ENCODE measurements around the gene IWS1. TPM values are rescaled to one million over a fixed set of nuclear protein-coding genes. Genes with fewer than 3 reads are reported as not detected.

Gene IWS1
- total RNA-seq, 1 experiment from 2014 or later, result 46.6 TPM

DNA sequence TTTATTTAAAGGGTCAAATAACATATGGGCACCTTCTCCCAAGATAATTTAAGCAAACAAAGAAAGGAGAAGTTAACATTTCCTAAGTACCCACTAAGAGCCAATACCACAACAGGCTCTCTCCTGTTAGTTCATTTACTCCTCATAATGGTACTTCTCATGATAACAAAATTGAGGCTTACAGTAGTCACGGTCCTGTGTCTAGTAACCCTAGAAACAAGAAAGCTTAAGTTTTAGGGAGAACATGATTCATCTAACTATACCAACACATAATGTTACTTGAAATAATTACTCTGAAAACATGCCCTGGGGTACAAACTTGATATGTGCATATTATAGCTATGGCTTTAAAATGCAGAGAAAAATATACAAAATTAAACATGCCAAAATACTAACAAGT is 19.8 kb downstream of the IWS1 start:
- no peak overlapping the region for H3K4me3 ChIP-seq (replicated peaks in 1 of 2; ENCODE audit: low read depth in 1 of 2, low read length in 2 of 2)
- no peak for TF ChIP-seq ELF1 (IDR thresholded peaks at IDR 0.05; ENCODE audit: borderline replicate concordance, low read depth)
- TF ChIP-seq, protein P1, sequence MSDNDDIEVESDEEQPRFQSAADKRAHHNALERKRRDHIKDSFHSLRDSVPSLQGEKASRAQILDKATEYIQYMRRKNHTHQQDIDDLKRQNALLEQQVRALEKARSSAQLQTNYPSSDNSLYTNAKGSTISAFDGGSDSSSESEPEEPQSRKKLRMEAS (IDR thresholded peaks at IDR 0.05), result no peak
- TF ChIP-seq EZH2 (IDR thresholded peaks at IDR 0.05), result no peak
- TF ChIP-seq TCF7L2 (IDR thresholded peaks at IDR 0.05; ENCODE audit: borderline replicate concordance, extremely low read depth, insufficient read depth, insufficient read length), result no peak
- TF ChIP-seq YY1 (IDR thresholded peaks at IDR 0.05; ENCODE audit: extremely low read depth, insufficient replicate concordance, low read depth, low read length), result no peak
- TF ChIP-seq SIN3A (IDR thresholded peaks at IDR 0.05; ENCODE audit: low read depth), result no peak
- TF ChIP-seq, protein P2, sequence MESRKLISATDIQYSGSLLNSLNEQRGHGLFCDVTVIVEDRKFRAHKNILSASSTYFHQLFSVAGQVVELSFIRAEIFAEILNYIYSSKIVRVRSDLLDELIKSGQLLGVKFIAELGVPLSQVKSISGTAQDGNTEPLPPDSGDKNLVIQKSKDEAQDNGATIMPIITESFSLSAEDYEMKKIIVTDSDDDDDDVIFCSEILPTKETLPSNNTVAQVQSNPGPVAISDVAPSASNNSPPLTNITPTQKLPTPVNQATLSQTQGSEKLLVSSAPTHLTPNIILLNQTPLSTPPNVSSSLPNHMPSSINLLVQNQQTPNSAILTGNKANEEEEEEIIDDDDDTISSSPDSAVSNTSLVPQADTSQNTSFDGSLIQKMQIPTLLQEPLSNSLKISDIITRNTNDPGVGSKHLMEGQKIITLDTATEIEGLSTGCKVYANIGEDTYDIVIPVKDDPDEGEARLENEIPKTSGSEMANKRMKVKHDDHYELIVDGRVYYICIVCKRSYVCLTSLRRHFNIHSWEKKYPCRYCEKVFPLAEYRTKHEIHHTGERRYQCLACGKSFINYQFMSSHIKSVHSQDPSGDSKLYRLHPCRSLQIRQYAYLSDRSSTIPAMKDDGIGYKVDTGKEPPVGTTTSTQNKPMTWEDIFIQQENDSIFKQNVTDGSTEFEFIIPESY (IDR thresholded peaks at IDR 0.05; ENCODE audit: extremely low read depth, insufficient replicate concordance, low read length), result no peak
- TF ChIP-seq SRF (IDR thresholded peaks at IDR 0.05; ENCODE audit: low read depth), result no peak
- TF ChIP-seq ZFX (IDR thresholded peaks at IDR 0.05), result no peak
- no peak for TF ChIP-seq RAD21 (IDR thresholded peaks at IDR 0.05; ENCODE audit: low read depth)
- TF ChIP-seq CEBPB (IDR thresholded peaks at IDR 0.05; ENCODE audit: low read depth), result no peak
- no peak for TF ChIP-seq EZH2phosphoT487 (IDR thresholded peaks at IDR 0.05; ENCODE audit: borderline replicate concordance)
- no peak for TF ChIP-seq FOSL1 (IDR thresholded peaks at IDR 0.05; ENCODE audit: low read depth)
- TF ChIP-seq, protein P3, sequence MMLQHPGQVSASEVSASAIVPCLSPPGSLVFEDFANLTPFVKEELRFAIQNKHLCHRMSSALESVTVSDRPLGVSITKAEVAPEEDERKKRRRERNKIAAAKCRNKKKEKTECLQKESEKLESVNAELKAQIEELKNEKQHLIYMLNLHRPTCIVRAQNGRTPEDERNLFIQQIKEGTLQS (IDR thresholded peaks at IDR 0.05), result no peak
- no peak for TF ChIP-seq POLR2A (IDR thresholded peaks at IDR 0.05; ENCODE audit: borderline replicate concordance, extremely low read depth, insufficient read depth, insufficient read length)
- H2AFZ ChIP-seq (ENCODE audit: low read depth, low read length, poor library complexity, severe bottlenecking), result no peak overlapping the region
- H3K27ac ChIP-seq (ENCODE audit: low read depth, low read length), result no peak overlapping the region
- intact Hi-C loops (cut with micrococcal nuclease), result no loop called here
- no TSS peak for BruUV-seq (replicated peaks)
- no peak for ATAC-seq
- H3K9me2 ChIP-seq (ENCODE audit: insufficient read depth), result no peaks in the 10 kb centered on the region
- H4K20me1 ChIP-seq (ENCODE audit: insufficient read depth), result peaks cover 31% of the 10 kb centered on the region; the same call in 1 of the 2 replicates
- POLR2A ChIA-PET, result no interaction called here
- H3K9me3 ChIP-seq (ENCODE audit: control insufficient read depth in 1 of 2, insufficient read depth in 1 of 2, low read depth in 1 of 2, low read length in 2 of 2), result no peaks in the 10 kb centered on the region
- H3K79me2 ChIP-seq (ENCODE audit: insufficient read depth, low read length), result peaks cover 87% of the 10 kb centered on the region
- H3K9ac ChIP-seq (ENCODE audit: low read length), result no peak overlapping the region
- CTCF ChIA-PET, result no interaction called here
- DNase-seq (ENCODE audit: low read depth, low spot score), result no peak
- H3K4me1 ChIP-seq (ENCODE audit: control insufficient read depth in 1 of 2, insufficient read depth in 2 of 2, low read length in 2 of 2), result peaks cover 19 to 31% of the 10 kb centered on the region in 2 experiments
- RAD21 ChIA-PET (ENCODE audit: low non-redundant PET in 1 of 2, low total read pairs in 2 of 2, uncharacterized antibody in 2 of 2, unreplicated experiment in 2 of 2), result no interaction called here
- H3K36me3 ChIP-seq (ENCODE audit: control insufficient read depth in 1 of 2, insufficient read depth in 2 of 2, low read length in 2 of 2), result peaks cover 34 to 39% of the 10 kb centered on the region in 2 experiments; a peak in 3 of 4 replicates
- H3K27me3 ChIP-seq (ENCODE audit: insufficient read depth, low read length), result no peaks in the 10 kb centered on the region
- no peak overlapping the region for H3K4me2 ChIP-seq (ENCODE audit: low read length)

Data from HCT116 (cell line).